GM10266 (cell line): ENCODE data around the gene PERCC1.

ENCODE experiments used
- DNase-seq: peaks from one replicate; pipeline ENCODE4 v3.0.0; 2012; ENCODE audit errors: extremely low spot score
- TF ChIP-seq, protein P1 (sequence below): IDR thresholded peaks from 2 replicates; pipeline ENCODE4 v1.5.1; 2012; ENCODE audit warnings: mild to moderate bottlenecking, low read depth; ENCODE audit not compliant: control insufficient read depth, insufficient read depth; ENCODE audit errors: missing control alignments

The PERCC1 gene

DNA sequence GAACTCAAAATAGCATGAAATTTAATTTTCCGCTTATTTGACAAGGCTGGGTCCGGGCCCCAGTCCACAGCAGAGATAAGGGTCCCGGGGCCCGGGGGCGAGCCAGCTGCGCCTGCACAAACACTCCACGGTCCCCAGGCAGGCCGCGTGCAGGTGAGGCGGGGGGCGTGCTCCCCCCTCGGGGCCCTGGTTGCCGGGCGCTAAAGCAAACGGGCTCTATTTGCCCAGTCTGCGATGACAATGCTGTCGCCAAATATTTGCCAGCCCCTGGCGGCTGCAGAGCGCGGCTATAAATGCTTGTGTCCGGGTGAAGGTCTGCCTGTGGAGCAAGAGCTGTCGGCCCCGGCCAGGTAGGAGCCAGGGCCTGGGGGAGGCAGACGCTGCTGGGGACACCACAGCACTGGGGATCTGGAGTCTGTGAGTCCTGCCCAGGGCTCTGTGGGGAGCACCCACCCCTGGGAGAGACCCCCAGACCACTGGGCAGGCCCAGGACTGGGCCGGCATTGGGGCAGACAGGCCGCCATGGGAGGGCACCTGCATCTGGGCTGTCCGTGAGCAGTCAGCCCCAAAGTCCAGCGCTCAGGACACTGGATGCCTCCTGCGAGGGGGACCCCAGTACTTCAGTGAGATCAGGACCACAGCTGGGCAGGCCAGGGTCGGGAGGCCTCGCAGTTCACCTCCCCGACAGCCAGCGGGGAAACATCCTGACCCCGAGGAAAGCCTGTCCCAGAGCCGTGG, at the start of gene PERCC1:
Gene PERCC1 (plus strand): TSS at position 320 of the 738 bp plus-strand sequence. CDS start 1,516 bp downstream, outside the sequence.
- DNase-seq: no peak
- TF ChIP-seq, protein P1, sequence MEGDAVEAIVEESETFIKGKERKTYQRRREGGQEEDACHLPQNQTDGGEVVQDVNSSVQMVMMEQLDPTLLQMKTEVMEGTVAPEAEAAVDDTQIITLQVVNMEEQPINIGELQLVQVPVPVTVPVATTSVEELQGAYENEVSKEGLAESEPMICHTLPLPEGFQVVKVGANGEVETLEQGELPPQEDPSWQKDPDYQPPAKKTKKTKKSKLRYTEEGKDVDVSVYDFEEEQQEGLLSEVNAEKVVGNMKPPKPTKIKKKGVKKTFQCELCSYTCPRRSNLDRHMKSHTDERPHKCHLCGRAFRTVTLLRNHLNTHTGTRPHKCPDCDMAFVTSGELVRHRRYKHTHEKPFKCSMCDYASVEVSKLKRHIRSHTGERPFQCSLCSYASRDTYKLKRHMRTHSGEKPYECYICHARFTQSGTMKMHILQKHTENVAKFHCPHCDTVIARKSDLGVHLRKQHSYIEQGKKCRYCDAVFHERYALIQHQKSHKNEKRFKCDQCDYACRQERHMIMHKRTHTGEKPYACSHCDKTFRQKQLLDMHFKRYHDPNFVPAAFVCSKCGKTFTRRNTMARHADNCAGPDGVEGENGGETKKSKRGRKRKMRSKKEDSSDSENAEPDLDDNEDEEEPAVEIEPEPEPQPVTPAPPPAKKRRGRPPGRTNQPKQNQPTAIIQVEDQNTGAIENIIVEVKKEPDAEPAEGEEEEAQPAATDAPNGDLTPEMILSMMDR: no peak

DNA sequence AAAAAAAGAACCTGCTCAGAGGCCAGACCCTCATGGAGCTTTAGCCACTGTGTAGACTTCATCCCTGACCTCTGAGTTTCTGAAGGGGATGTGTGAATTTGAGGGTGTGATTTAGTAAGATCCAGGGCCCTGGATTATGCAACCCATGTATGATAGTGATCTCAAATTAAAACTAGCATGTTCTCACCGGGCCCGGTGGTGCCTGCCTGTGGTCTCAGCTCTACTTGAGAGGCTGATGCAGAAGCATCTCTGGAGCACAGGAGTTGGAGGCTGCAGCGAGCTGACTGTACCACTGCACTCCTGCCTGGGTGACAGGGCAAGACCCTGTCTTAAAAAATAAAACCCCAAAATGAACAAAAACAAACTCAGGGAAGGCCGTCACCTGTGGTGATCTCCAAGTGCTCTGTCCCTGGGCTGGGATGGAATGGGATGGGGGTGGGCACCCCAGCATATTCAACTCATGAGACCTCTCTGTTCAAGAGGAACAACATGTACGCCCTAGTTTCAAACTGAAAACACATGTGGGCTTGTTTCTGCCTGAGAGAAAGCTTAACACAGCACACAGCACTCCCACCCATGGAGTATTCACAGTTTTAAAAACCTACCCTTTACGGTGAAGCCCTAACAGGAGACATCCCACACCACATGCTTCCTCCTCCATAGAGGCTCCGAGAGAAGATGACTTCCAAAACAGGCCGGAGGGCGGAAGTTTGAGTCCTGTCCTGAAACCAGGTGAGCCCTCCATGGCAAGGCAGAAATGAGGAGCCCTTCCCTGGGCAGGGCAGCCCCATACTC, 49.1 kb upstream of the PERCC1 start:
- TF ChIP-seq, protein P1: no peak
- DNase-seq: no peak

GRCh38 chr16:1383556-1383955, 47.3 kb upstream of the PERCC1 start:
- TF ChIP-seq, protein P1: no peak
- DNase-seq: no peak

GRCh38 chr16:1385232-1385631, 45.6 kb upstream of the PERCC1 start:
- TF ChIP-seq, protein P1: no peak
- no peak for DNase-seq

DNA sequence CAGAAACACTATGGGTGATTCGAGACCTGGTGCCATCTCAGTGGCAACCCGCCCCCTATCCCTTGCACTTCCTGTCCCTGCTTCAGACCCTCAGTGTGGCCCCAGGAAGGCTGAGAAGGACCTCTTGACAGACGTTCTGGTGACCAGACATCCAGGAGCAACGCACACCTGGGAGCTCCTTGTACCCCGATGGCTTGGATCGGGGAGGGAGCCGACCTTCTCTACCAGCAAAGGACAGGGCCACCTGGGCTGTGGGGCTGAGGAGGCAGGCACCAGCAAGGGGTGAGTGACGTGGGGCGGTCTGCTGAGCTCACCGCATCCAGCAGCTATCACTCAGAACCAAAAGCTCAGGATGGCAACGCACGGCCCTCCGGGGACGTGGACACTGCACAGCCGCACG, 43.5 kb upstream of the PERCC1 start:
- no peak for DNase-seq
- TF ChIP-seq, protein P1: no peak

DNA sequence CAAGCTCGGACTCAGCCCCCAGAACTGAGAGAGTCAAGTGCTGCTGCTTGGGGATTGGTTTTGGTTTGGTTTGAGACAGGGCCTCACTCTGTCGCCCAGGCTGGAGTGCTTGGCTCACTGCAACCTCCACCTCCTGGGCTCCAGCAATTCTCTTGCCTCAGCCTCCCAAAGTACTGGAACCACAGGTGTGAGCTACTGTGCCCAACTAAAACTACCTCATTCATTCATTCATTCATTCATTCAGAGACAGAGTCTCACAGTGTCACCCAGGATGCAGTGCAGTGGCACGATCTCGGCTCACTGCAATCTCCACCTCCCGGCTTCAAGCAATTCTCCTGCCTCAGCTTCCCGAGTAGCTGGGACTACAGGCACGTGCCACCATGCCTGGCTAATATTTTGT, 41.1 kb upstream of the PERCC1 start:
- TF ChIP-seq, protein P1: no peak

More for the DNA sequence above, 41.1 kb upstream of the PERCC1 start:
- DNase-seq: no peak
